Measurements from ENCODE around the gene SMO. TPM values are rescaled to one million over a fixed set of nuclear protein-coding genes. Genes with fewer than 3 reads are reported as not detected.
"Not testable (repeated sequence)": the region's sequence is repeated elsewhere in the genome, so short reads cannot be mapped to it uniquely, and the experiment has no call there.

Gene SMO
- total RNA-seq, 1 donor from 2014 or later = 28.7 TPM

DNA sequence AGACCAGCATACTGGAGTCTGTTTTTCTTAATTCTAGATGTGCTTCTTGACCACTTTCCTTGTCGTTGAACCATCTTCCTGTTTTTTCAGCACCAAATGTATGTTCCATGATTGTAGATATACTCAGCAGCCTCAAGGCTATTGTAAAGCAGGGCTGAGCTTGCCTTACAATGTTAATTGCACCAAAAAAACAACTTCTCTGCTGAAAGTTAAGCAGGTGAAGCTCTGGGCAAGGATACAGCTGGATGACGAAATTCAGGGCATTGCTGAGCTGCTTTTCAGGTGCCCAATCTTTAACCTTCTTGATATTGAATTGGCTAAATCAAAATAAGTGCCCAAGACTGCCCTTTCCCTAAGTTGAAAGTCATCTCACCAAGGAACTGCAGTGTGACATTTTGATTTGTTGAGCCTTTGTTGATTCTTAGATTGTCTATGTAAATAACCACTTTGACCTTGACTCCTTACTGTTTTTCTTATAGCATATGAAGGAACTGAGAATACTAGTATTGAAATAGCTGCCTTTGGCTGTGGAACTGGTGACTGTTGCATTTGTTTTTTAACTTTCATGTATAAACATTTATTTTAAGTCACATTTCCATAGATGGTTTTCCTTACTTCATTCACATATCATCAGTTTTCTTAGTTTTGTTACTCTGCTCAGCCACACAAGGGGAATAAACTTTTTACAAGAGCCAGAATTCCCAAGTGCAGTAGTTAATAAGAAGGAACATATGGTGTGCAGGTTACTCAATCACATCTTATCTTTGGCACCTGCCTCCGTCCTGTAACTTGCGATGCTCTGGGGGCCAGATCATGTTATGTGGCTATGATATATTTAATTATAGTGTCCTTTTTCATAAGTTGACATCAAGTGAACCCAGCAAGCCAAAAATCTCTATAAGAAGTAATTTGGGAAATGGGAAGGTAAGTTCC lies 39.5 kb downstream of the SMO start:
- Histone ChIP-seq H3K4me3 (ENCODE audit: low read length in 3 of 3) (no peak overlapping the region), H3K4me1 (ENCODE audit: control insufficient read depth in 3 of 3, insufficient read depth in 3 of 3, low read length in 3 of 3) (peaks cover 21 to 34% (median 33%) of the 10 kb centered on the region in 3 donors), H3K36me3 (ENCODE audit: control insufficient read depth in 3 of 3, insufficient read depth in 3 of 3, low read length in 3 of 3) (no peaks in the 10 kb centered on the region), H3K9me3 (ENCODE audit: control insufficient read depth in 3 of 3, low read length in 3 of 3) (no peaks in the 10 kb centered on the region), H3K27me3 (ENCODE audit: control insufficient read depth in 3 of 3, insufficient read depth in 3 of 3, low read length in 3 of 3) (no peaks in the 10 kb centered on the region), H3K27ac (ENCODE audit: low read depth, low read length) (no peak overlapping the region), H3K9ac (ENCODE audit: low read depth in 1 of 3, low read length in 3 of 3) (peak overlapping the region in 1 of 3 donors; percentile 12)

DNA sequence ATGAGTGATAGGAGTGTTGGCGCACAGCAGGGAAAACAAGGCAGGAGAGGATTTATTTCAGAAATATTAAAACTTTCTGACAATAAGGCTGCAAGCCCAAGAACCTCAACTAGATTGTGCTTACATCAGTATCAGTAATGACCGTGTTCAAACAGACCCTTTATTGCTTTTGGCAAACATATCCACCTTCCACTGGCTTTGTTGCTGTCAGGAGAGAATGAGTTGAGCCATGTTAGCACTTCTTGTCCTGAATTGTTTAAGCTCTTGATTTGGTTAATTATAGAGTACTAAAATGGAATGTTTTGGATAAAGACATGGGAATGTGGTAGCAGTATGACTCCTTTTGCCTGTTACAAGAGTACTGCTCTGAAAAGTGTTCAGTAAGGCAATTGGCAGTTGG lies 40.2 kb downstream of the SMO start:
- no peaks in the 10 kb centered on the region for H3K27me3 ChIP-seq (ENCODE audit: control insufficient read depth in 3 of 3, insufficient read depth in 3 of 3, low read length in 3 of 3)
- peaks cover 21 to 34% (median 33%) of the 10 kb centered on the region in 3 donors for H3K4me1 ChIP-seq (ENCODE audit: control insufficient read depth in 3 of 3, insufficient read depth in 3 of 3, low read length in 3 of 3)

DNA sequence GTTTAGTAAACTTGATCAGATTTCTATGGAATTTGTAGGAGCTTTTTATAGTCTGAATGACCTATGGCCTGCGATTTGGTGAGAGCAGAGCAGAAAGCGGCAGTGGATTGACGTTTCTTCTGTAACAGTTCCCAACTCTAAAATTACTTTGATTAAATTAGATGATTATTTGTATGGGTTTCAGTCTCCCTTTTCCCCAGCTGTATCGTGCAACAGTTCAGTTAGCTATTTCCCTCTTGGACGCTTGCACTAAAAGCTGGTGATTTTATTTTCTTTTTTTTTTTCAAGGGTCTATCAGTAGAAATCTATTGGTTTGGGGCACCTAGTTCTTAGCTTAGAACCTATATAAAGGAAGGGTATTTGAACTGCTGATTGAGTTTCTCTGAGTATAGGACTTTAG lies 43.2 kb downstream of the SMO start:
- no peaks in the 10 kb centered on the region for H3K27me3 ChIP-seq (ENCODE audit: control insufficient read depth in 3 of 3, insufficient read depth in 3 of 3, low read length in 3 of 3)
- H3K36me3 ChIP-seq (ENCODE audit: control insufficient read depth in 3 of 3, insufficient read depth in 3 of 3, low read length in 3 of 3) = no peaks in the 10 kb centered on the region
- H3K27ac ChIP-seq (ENCODE audit: low read depth, low read length) = no peak overlapping the region
- no peak overlapping the region for H3K9ac ChIP-seq (ENCODE audit: low read depth in 1 of 3, low read length in 3 of 3)
- H3K9me3 ChIP-seq (ENCODE audit: control insufficient read depth in 3 of 3, low read length in 3 of 3) = no peaks in the 10 kb centered on the region
- H3K4me1 ChIP-seq (ENCODE audit: control insufficient read depth in 3 of 3, insufficient read depth in 3 of 3, low read length in 3 of 3) = peaks cover 12 to 21% (median 21%) of the 10 kb centered on the region in 3 donors
- H3K4me3 ChIP-seq (ENCODE audit: low read length in 3 of 3) = no peak overlapping the region

More for the DNA sequence above, 40.2 kb downstream of the SMO start:
- no peaks in the 10 kb centered on the region for H3K9me3 ChIP-seq (ENCODE audit: control insufficient read depth in 3 of 3, low read length in 3 of 3)
- H3K4me3 ChIP-seq (ENCODE audit: low read length in 3 of 3) = no peak overlapping the region
- no peak overlapping the region for H3K9ac ChIP-seq (ENCODE audit: low read depth in 1 of 3, low read length in 3 of 3)
- no peak overlapping the region for H3K27ac ChIP-seq (ENCODE audit: low read depth, low read length)
- H3K36me3 ChIP-seq (ENCODE audit: control insufficient read depth in 3 of 3, insufficient read depth in 3 of 3, low read length in 3 of 3) = no peaks in the 10 kb centered on the region

DNA sequence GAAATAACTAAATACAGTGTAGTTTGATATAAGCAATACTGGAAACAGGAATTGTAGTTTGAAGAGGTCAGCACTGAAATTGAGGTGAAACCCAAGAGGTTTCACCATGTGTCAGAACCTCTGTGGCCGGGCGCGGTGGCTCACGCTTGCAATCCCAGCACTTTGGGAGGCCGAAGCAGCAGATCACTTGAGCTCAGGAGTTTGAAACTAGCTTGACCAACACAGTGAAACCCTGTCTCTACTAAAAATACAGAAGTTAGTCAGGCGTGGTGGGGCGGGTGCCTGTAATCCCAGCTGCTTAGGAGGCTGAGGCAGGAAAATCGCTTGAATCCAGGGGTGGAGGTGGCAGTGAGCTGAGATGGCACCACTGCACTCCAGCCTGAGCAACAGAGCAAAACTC lies 50.1 kb downstream of the SMO start:
- no peaks in the 10 kb centered on the region for H3K36me3 ChIP-seq (ENCODE audit: control insufficient read depth in 3 of 3, insufficient read depth in 3 of 3, low read length in 3 of 3)
- H3K4me3 ChIP-seq (ENCODE audit: low read length in 3 of 3) = no peak overlapping the region
- H3K9ac ChIP-seq (ENCODE audit: low read depth in 1 of 3, low read length in 3 of 3) = no peak overlapping the region
- no peaks in the 10 kb centered on the region for H3K4me1 ChIP-seq (ENCODE audit: control insufficient read depth in 3 of 3, insufficient read depth in 3 of 3, low read length in 3 of 3)
- H3K9me3 ChIP-seq (ENCODE audit: control insufficient read depth in 3 of 3, low read length in 3 of 3) = no peaks in the 10 kb centered on the region
- H3K27ac ChIP-seq (ENCODE audit: low read depth, low read length) = no peak overlapping the region
- H3K27me3 ChIP-seq (ENCODE audit: control insufficient read depth in 3 of 3, insufficient read depth in 3 of 3, low read length in 3 of 3) = no peaks in the 10 kb centered on the region

DNA sequence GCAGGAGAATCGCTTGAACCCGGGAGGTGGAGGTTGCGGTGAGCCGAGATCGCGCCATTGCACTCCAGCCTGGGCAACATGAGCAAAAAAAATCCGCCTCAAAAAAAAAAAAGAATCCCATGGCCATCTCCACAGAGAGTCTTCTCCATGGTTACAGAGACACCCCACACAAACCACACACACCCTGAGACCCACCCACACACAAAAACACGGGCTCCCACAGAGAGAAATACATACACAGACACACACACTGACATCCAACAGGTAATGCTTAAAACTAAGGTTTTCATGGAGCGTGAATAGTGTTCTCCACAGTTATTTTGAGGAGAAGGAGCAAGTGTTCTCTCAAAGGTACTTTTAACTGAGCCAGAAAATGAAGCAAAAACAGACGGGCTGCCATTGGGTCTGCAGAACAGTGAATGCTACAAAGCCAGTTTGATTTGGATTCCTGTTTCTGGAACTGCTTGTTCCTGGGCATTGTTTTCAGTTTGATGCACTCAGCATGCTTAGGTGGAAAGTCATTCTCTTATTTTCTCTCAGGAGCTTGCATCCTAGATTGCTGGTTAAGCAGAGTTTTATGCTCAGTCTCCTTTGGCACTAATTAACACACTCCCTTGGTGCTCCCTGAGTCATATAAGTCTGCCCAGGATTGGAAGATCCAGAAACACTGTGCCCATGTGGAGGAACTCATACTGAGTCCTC lies 51.8 kb downstream of the SMO start:
- no peak overlapping the region for H3K9ac ChIP-seq (ENCODE audit: low read depth in 1 of 3, low read length in 3 of 3)
- no peaks in the 10 kb centered on the region for H3K4me1 ChIP-seq (ENCODE audit: control insufficient read depth in 3 of 3, insufficient read depth in 3 of 3, low read length in 3 of 3)

DNA sequence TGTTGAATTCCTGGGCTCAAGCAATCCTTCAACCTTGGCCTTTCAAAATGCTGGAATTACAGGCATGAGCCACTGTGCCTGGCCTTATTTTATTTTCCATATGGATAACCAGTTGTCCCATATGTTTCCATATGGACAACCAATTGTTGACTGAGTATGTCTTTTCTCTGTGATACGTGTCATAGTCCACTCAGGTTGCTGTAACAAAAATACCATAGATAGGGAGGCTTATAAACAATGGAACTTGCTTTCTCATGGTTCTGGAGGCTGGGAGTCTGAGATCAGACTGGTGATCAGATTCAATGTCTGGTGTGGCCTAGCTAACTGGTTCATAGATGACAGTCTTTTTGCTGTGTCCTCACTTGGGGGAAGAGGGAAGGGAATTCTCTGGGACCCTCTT lies 55.8 kb downstream of the SMO start:
- H3K4me3 ChIP-seq (ENCODE audit: low read length in 3 of 3) = no peak overlapping the region
- H3K27ac ChIP-seq (ENCODE audit: low read depth, low read length) = no peak overlapping the region
- no peaks in the 10 kb centered on the region for H3K27me3 ChIP-seq (ENCODE audit: control insufficient read depth in 3 of 3, insufficient read depth in 3 of 3, low read length in 3 of 3)
- H3K4me1 ChIP-seq (ENCODE audit: control insufficient read depth in 3 of 3, insufficient read depth in 3 of 3, low read length in 3 of 3) = no peaks in the 10 kb centered on the region
- H3K9me3 ChIP-seq (ENCODE audit: control insufficient read depth in 3 of 3, low read length in 3 of 3) = no peaks in the 10 kb centered on the region
- H3K36me3 ChIP-seq (ENCODE audit: control insufficient read depth in 3 of 3, insufficient read depth in 3 of 3, low read length in 3 of 3) = no peaks in the 10 kb centered on the region
- H3K9ac ChIP-seq (ENCODE audit: low read depth in 1 of 3, low read length in 3 of 3) = no peak overlapping the region

More for the DNA sequence above, 51.8 kb downstream of the SMO start:
- Histone ChIP-seq H3K27me3 (ENCODE audit: control insufficient read depth in 3 of 3, insufficient read depth in 3 of 3, low read length in 3 of 3) (no peaks in the 10 kb centered on the region), H3K36me3 (ENCODE audit: control insufficient read depth in 3 of 3, insufficient read depth in 3 of 3, low read length in 3 of 3) (no peaks in the 10 kb centered on the region), H3K4me3 (ENCODE audit: low read length in 3 of 3) (no peak overlapping the region), H3K27ac (ENCODE audit: low read depth, low read length) (no peak overlapping the region), H3K9me3 (ENCODE audit: control insufficient read depth in 3 of 3, low read length in 3 of 3) (no peaks in the 10 kb centered on the region)

DNA sequence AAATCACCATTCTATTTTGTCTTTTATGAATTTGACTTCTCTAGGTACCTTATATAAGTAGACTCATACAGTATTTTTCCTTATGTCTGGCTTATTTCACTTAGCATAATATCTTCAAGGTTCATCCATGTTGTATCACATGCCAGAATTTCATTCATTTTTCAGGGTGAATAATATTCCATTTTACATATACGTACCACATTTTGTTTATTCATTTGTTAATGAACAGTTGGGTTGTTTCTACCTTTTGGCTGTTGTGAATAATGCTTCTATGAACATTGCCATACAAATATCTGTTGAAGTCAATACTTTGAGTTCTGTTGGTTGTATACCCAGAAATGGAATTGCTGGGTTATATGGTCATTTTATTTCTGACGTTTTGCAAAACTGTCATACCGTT lies 57.1 kb downstream of the SMO start:
- Histone ChIP-seq H3K9me3 (ENCODE audit: control insufficient read depth in 3 of 3, low read length in 3 of 3) (no peaks in the 10 kb centered on the region), H3K4me3 (ENCODE audit: low read length in 3 of 3) (no peak overlapping the region), H3K9ac (ENCODE audit: low read depth in 1 of 3, low read length in 3 of 3) (no peak overlapping the region), H3K27me3 (ENCODE audit: control insufficient read depth in 3 of 3, insufficient read depth in 3 of 3, low read length in 3 of 3) (no peaks in the 10 kb centered on the region), H3K27ac (ENCODE audit: low read depth, low read length) (no peak overlapping the region), H3K4me1 (ENCODE audit: control insufficient read depth in 3 of 3, insufficient read depth in 3 of 3, low read length in 3 of 3) (no peaks in the 10 kb centered on the region), H3K36me3 (ENCODE audit: control insufficient read depth in 3 of 3, insufficient read depth in 3 of 3, low read length in 3 of 3) (no peaks in the 10 kb centered on the region)

DNA sequence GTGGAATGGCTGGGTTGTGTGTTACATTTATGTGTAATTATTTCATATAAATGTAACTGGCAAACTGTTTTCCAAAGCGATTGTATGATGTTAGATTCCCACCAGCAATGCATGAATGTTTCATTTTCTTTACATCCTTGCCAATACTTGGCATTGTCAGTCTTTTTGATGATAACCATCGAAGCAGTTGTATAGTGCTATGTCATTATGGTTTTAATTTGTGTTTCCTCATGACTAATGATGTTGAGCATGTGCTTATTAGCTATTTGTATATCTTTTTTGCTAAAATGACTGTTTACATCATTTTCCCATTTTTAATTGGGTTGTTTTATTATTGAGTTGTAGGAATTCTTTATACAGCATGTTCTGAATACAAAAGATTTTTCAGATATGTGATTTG lies 58.7 kb downstream of the SMO start:
- Histone ChIP-seq H3K4me3 (ENCODE audit: low read length in 3 of 3) (no peak overlapping the region), H3K27me3 (ENCODE audit: control insufficient read depth in 3 of 3, insufficient read depth in 3 of 3, low read length in 3 of 3) (no peaks in the 10 kb centered on the region), H3K36me3 (ENCODE audit: control insufficient read depth in 3 of 3, insufficient read depth in 3 of 3, low read length in 3 of 3) (no peaks in the 10 kb centered on the region), H3K27ac (ENCODE audit: low read depth, low read length) (no peak overlapping the region), H3K9me3 (ENCODE audit: control insufficient read depth in 3 of 3, low read length in 3 of 3) (no peaks in the 10 kb centered on the region), H3K9ac (ENCODE audit: low read depth in 1 of 3, low read length in 3 of 3) (no peak overlapping the region), H3K4me1 (ENCODE audit: control insufficient read depth in 3 of 3, insufficient read depth in 3 of 3, low read length in 3 of 3) (peaks cover 0 to 2% (median 2%) of the 10 kb centered on the region in 3 donors)

DNA sequence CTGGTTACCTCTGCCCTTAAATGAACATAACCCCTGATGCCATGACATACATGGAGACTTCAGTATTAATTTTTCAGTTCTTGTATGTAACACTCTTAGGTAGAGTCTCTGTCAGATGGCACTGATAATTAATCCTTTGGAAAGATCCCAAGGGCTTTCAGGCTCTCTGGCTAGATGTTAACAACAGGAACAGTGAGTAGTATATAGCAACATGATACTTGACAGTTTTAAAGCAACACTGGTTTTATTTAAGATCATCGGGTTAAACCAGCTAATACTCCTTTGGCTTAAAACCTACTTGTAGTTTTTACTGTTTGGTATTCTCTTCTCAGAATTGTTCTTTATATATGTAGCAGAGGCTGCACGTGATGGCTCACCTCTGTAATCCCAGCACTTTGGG lies 63.7 kb downstream of the SMO start:
- Histone ChIP-seq H3K36me3 (ENCODE audit: control insufficient read depth in 3 of 3, insufficient read depth in 3 of 3, low read length in 3 of 3) (no peaks in the 10 kb centered on the region), H3K4me3 (ENCODE audit: low read length in 3 of 3) (no peak overlapping the region), H3K4me1 (ENCODE audit: control insufficient read depth in 3 of 3, insufficient read depth in 3 of 3, low read length in 3 of 3) (peaks cover 0 to 7% (median 6%) of the 10 kb centered on the region in 3 donors), H3K27me3 (ENCODE audit: control insufficient read depth in 3 of 3, insufficient read depth in 3 of 3, low read length in 3 of 3) (no peaks in the 10 kb centered on the region), H3K9ac (ENCODE audit: low read depth in 1 of 3, low read length in 3 of 3) (no peak overlapping the region), H3K9me3 (ENCODE audit: control insufficient read depth in 3 of 3, low read length in 3 of 3) (no peaks in the 10 kb centered on the region), H3K27ac (ENCODE audit: low read depth, low read length) (no peak overlapping the region)

DNA sequence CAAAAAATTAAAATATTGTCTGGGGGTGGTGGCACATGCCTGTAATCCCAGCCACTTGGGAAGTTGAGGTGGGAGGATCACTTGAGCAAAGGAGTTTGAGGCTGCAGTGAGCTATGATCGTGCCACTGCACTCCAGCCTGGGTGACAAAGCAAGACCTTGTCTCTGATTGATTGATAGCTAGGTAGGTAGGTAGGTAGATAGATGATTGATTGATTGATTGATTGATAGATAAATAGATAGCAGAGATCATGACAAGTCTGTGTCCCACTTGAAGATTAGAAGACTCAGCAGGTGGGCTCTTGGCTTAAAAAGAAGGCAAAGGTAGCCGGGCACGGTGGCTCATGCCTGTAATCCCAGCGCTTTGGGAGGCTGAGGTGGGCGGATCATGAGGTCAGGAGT lies 64.2 kb downstream of the SMO start:
- not testable (repeated sequence) for H3K27me3 ChIP-seq (ENCODE audit: control insufficient read depth in 3 of 3, insufficient read depth in 3 of 3, low read length in 3 of 3); H3K36me3 ChIP-seq (ENCODE audit: control insufficient read depth in 3 of 3, insufficient read depth in 3 of 3, low read length in 3 of 3); H3K9me3 ChIP-seq (ENCODE audit: control insufficient read depth in 3 of 3, low read length in 3 of 3); H3K4me3 ChIP-seq (ENCODE audit: low read length in 3 of 3); H3K4me1 ChIP-seq (ENCODE audit: control insufficient read depth in 3 of 3, insufficient read depth in 3 of 3, low read length in 3 of 3); H3K9ac ChIP-seq (ENCODE audit: low read depth in 1 of 3, low read length in 3 of 3); H3K27ac ChIP-seq (ENCODE audit: low read depth, low read length)
